NCI-H446 (cell line): ENCODE measurements around the gene MKLN1.
A peak's percentile ranks its signal among the peaks of the same experiment; 100 is the strongest.
"Not testable (repeated sequence)": the region's sequence is repeated elsewhere in the genome, so short reads cannot be mapped to it uniquely, and the experiment has no call there.

Source experiments
- DNase-seq, 2 experiments: peaks; one replicate each; lab custom pipeline; 2025; lab: John Stamatoyannopoulos, UW

Gene MKLN1

DNA sequence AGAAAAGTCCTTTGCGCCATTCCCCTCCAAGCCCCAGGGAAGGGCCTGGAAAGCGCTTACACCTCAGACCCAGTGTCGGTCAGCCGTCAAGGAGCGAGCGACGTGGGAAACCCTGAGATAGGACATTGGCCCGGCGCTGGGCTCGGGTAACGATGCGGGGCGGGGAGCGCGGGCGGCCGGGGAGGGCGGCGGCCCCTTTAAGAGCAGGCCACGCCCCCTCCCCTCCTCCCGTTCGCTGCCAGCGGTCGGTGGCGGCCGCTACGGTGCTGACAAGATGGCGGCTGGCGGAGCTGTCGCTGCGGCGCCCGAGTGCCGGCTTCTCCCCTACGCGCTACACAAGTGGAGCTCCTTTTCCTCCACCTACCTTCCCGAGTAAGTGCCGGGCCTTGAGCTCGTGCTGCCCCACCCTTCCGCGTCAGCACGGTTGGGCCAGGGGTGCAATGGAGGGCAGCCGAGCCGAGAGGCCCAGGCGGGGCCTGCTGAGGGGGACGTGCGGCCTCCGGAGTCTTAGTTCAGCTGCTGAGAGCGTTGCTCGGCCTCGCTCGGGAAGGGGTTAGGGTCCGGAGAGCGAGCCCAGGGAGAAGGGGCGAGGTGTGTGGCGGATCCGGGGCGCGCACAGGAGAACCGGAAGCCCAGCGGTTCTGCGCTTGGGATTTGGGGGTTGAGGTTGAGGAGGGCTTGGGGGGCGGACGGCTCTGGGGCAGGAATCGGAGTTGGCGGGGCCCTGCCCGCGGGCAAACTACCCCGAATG lies at the start of gene MKLN1:
MKLN1 (plus strand) TSS at position 251 of the 751 bp plus-strand sequence; CDS start at position 275, 24 bp downstream.
- DNase-seq, result peak; percentile 50 to 83

DNA sequence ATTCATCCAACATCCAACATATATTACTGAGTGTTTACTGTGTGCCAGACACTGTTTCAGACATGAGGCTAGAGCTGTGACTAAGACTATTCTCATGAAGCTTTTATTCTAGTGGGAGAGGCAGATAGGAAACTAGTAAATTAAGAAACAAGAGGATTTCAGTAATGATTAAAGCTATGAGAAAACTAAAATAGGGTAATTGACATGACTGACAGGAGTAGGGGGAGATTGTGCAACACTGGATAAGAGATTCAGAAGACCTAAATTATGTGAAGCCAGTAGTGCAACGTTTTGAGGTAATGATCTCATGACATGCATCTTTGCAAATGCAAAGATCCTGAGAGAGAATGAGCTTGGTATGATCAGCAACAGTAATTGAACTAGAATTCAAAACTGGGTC lies 48.6 kb upstream of the MKLN1 start:
- DNase-seq, result no peak

DNA sequence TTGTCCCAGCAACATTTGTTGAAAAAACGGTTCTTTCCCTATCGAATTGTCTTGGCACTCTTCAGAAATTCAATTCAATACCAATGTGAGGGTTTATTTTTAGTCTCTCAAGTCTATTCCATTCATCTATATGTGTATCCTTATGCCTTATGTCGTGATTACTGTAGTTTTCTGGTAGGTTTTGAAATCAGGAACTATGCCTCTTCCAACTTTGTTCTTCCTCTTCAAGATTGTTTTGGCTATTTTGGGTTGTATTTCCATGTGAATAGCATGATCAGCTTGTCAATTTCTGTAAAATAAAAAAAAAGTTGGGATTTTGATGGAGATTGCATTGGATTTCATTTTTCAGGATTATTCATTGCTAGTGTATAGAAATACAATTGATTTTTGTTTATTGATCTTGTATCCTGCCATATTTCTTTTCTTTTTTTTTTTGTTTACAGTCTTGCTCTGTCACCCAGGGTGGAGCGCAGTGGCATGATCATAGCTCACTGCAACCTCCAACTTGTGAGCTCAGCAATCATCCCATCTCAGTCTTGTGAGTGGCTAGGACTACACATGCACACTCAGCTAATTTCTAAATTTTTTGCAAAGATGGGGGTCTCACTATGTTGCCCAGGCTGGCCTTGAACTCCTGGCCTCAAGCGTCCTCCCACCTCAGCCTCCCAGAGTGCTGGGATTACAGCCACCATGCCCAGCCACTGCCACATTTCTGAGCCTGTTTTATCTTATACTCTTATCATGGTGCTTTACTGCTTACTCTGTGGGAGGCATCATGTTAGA lies 46.2 kb upstream of the MKLN1 start:
- no peak for DNase-seq

DNA sequence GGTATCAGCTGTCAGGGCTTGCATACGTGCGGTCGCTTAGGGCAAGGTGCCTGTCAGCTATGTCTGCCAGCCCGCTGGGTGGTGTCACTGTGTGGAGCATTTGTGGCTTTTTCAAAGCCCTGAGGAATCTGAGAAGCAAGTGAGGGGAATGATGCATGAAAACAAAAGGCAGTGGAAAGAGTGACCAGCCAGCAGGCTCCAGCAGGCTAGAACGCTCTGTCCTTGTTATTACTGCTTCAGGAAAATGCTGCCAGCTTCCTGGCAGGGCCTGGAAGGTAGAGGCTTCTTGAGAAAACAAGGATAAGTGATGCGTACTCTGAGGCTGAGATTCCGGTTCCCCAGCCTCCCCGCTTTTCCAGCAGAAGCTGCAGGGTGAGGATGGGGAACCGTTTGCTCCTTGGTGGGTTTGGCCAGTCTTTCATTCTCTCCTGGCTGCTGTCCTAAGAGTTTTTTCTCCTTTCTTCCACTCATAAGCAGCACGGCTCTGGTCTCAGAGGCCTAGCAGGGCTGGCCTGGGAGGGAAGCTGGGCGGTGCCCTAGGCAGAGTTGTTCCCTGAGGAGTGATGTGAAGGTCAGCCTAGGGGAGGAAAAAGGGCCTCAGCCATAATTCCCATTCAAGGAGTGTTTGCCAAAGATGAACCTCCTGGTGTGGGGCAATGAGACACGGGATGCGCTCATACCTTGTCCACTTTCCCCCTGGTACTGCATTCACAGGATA lies 42.8 kb upstream of the MKLN1 start:
- DNase-seq, result no peak

DNA sequence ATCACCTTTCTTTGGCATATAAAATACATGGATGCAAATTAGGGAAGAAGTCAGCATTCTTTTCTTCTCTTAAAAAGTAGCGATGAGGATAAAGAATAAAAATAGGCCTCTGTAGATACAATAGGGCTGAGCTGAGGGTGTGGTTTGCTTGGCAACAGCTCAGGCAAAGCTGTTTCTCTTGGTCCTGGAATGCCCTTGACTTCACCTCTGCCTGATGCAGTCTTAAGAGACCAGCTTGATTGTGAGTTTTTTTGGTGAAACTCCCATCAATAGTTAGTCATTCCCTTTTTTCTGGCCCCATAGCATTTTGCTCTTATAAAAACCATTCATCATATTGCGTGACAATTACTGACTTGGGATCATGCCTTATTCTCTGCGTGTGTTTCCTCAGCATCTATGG lies 42.1 kb upstream of the MKLN1 start:
- no peak for DNase-seq

DNA sequence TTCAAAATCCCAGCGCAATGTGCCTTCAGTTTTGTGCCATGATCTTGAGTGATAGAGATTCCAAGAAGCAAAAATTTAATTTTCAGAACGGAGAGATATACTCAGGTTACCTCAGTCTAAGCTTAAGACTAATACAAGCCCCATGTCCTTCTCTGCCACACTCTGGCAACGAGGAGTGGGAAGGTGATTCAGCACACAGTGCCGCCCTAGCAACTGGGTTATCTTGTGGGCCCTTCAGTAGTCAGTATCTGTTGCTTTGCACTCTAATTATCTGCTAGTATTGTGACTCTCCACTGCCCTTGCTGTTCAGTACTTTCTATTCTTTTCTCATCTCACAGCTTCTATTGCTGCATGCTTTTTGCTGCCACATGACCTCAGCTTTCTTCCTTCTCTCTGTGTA lies 39.2 kb upstream of the MKLN1 start:
- DNase-seq, result no peak

DNA sequence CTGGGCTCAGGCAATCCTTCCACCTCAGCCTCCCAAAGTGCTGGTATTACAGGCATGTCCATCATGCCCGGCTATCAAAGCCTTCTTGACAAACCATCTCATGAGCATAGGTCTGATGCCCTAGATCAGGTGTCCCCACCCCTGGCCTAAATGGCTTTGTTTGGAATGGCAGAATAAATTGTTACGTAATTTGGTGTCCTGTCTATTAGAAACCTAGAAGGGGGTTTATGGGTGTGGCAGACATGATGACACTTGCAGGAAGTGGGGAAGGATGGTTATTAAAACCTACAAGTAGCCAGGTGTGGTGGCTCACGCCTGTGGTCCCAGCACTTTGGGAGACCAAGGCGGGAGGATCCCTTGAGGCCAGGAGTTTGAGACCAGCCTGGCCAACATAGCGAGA lies 38.6 kb upstream of the MKLN1 start:
- DNase-seq, result no peak

DNA sequence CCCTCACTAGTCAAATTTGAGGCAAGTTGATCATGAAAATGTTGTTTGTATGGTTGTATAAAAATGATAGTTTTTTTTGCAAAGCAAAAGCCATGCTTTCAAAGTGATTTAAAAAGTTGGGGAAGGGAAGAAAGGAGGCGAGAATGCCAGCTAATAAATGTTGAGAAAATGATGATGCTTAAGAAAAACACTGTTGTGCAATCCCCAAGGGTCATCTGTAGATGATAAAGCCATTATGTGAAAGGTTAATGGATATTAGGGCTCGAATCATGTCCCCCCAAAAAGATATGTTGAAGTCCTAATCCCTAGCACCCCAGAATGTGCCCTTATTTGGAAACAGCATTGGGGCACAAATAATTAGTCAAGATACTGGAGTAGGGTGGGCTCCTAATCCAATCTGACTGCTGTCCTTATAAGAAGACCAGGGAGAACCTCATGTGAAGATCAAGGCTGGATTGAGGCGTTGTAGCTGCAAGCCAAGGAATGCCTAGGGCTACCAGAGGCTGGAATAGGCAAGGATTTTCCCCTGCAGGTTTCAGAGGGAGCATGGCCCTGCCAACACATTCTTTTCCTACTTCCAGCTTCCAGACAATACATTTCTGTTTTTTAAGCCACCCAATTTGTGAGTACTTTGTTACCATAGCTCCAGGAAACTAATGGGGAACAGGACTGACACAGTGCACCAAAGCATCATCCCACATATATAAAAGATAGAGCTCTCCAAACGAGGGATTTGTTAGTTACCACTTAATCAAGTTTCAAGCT lies 35.4 kb upstream of the MKLN1 start:
- DNase-seq, result no peak

DNA sequence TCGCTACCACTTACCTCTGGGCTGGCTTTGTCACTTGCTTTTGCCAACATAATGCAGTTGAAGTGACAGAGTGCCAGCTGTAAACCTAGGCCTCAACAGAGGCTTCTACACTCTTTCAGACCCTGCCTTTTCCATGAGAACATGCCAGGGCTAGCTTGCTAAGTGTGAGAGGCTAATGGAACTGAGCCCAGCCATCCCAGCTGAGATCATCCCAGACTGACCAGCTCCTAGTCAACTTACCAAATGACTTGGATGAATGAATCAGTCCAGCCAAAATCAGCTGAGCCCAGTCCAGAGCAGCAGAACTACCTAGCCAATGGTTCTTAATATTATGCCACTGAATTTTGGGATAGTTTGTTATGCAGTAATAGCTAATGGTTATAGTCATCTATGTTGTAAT lies 34.7 kb upstream of the MKLN1 start:
- no peak for DNase-seq

DNA sequence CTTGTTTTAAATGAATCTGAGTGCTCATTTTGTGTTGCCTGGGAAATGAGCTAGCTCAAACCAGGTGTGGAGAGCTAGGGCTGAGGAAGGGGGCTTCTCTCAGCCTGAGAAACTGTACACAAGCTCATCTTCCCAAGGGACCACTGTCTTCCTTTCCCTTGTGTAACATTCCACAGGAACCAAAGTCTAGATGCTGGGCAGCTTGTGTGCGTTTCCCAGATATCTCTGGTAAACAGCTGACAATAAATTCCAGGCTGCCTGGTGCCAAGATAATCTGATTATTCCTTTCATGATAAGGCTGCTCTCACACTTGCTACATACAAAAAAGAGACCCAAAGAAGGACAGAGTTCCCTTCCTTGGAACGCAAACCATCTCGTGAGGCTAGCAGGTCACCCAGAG lies 33.1 kb upstream of the MKLN1 start:
- DNase-seq, result no peak

DNA sequence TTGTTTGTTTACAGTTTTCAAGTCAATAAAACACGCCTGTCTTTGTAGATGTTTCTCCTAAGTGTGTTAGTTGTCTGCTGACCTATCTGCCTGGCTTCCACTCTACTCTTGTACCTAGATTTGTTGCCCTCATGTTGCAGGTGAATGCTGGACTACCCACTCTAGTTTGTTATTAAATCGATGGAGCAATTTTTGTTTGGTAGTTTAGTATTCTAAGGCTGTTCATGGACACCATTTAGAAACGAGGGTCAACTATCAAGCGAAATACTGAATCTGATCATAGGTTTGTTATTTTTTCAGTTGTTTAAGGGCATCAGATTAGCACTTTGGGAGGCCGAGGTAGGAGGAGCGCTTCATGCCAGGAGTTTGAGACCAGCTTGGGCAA lies 29.1 kb upstream of the MKLN1 start:
- DNase-seq, result no peak

DNA sequence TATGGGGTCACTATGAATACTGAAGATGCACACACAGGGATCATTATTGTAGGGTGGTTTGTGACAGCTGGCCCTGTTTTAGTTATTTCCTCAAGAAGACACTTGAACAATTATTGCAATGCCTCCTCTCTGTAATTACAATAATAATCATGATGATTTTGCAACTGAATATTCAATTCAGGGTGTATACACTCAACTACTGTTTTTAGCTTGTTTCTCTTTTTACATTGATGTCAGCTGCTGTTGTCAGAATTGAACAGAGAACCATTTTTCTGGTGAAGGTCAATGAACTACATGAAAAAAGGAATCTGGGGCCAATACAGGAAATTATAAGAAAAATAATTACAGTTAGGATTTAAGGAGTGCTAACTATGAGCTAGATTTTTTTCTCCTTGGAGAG lies 28.6 kb upstream of the MKLN1 start:
- no peak for DNase-seq

DNA sequence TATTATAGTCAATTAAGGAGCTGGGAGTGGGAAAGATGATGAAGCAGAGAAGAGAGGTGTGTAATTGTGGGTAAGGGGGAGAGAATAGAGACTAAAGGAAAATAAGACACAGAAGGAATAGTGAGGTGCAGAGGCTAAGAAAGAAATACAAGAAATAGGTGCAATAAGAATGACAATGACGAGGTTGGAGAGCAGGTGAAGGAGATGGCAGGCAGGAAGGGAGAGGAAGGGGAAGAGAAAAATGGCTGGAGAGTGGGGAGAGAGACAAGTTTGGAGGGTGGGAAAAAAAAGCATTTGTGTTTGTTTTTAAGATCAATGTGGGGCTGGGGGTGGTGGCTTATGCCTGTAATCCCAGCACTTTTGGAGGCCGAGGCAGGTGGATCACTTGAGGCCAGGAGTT lies 27.6 kb upstream of the MKLN1 start:
- no peak for DNase-seq

DNA sequence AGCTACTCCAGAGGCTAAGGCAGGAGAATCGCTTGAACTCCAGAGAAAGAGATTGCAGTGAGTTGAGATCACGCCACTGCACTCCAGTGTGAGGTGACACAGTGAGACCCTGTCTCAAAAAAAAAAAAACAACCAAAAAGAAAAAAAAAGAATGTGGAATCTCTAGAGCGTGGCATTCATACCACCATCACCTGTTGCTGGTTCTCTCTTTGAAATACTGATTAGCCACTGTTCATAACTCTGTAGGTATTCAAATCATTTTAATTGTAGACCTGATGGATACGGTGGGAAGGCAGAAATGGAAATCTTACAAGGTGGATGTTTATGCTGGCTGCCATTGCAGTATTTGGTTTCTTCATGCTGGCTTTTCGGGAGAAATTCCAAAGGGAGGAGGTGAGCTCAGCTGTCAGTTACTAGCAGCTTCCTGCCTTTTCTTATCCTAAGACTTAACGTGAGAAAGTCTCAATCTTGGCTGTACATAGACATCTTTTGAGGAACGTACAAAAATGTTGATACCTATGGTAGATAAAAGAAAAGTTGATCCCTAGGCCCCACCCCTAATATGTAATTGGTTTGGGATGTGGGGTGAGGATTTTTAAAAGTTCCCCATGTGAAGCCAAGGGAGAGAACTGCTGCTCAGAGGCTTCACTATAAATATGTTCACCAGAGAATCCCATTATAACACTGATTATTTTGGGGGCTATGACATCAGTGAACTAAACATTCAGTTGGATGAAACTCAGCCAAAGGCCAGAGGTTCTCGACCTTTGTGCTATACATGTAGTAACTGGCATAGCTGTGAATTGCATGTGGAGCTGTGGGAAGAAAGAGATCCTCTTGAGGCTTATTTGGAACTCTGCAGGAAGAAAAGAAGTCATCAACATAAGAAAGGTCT lies 26.9 kb upstream of the MKLN1 start:
- DNase-seq, result no peak

DNA sequence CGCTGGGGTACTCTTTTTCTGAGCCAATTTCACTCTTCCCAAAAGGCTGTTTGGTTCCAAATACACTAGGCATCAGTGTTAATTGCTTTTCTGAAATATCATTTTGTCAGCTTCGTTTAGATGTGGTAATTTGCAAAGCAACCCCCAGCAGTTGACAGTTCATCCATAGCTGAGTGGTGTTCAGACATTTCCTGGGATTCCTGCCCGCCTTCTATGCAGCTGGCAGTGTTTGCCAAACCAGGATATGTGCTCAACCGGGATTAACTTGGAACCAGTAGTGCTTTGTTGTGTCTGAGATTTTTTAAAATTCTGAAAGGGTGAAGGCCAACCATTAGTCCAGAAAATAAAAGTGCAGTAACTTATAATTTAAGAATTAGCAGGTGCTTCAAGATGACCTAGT lies 25.2 kb upstream of the MKLN1 start:
- peak; percentile 4 to 6 for DNase-seq

DNA sequence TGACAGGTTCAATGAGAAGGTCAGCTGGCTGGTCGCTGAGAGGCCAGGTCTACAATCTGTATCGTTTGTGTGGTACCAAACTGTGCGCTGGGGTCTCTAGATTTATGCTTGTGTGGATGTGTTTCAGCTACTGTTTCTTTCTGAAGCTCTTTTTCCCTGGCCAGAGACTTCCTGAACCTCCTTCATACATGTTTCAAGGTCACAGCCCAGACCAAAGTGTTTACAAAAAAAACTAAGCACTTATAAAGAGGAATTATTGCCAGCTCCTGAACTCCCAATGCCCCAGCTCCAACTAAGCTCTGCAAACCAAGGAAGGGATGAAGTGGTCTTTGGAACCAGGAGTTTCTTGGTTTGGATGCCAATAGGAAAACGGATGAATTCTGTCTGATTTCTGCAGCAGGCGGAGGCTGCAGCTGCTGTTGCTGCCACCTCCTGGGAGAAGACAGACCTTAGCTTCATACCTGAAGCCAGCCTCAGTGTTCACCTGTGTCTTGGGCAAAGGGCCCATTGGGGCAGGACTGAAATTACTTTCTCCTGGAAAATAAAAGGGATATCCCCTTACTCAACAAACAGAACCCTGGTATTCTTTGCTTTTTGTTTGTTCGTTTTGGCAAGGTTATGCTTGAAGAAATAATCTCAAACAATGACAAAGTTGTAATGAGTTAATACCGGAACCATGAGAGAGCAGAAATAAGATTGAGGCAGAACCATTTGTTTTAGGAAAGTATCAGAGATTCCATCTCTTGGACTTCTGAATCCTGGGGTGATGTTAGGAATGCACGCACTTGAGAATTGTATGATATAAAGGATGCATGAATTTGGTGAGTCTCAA lies 24.6 kb upstream of the MKLN1 start:
- DNase-seq, result no peak

DNA sequence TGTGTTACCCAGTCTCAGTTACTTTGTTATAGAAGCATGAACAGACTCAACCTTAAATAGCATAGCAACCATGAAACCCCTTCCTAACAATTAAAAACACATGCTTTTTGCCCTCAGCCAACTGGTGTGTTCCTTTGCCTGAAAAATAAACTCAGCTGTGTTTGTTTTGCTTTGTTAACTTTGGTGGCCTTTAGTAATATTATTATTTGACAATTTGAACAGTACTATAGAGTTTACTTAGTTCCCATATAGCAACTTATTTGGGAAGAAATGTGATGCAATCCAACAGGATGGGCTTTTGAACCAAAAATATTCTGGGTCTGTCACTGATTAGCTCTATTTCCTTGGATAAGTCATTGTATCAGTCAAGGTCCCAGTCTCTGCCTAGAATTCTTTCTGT lies 22.5 kb upstream of the MKLN1 start:
- no peak for DNase-seq

DNA sequence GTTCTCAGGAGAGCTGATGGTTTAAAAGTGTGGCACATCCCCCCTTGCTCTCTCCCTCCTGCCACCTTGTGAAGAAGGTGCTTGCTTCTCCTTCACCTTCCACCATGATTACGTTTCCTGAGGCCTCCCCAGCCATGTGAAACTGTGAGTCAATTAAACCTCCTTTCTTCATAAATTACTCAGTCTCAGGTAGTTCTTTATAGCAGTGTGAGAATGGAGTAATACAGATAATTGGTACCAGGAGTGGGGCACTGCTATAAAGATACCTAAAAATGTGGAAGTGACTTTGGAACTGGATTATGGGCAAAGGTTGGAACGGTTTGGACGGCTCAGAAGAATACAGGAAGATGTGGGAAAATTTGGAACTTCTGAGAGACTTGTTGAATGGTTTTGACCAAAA lies 21.6 kb upstream of the MKLN1 start:
- not testable (repeated sequence) for DNase-seq

DNA sequence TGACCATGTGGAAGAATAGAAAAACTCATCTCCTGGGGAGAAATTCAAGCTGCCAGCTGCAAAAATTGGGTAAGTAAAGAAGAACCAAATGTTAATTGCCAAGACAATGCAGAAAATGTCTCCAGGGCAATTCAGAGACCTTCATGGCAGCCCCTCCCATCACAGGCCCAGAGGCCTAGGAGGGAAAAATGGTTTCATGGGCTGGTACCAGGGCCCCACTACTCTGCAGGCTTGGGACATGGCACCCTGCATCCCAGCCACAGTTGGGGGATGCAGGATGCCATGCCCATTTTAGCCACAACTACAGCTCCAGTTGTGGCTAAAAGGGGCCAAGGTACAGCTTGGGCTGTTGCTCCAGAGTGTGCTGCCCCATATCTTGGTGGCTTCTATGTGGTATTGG lies 20.9 kb upstream of the MKLN1 start:
- DNase-seq, result no peak

DNA sequence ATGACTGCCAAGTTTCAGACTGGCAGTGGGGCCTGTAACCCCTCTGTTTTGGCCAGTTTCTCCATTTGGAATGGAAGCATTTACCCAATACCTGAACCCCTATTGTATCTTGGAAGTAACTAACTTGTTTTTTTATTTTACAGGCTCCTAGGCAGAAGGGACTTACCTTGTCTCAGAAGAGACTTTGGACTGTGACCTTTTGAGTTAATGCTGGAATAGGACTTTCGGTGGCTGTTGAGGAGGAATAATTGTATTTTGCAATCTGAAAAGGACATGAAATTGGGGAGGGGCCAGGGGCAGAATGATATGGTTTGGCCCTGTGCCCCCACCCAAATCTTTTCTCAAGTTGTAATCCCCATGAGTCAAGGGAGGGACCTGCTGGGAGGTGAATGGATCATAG lies 20.0 kb upstream of the MKLN1 start:
- DNase-seq, result no peak
